ENCODE measurements around the gene SPI1. TPM values are rescaled to one million over a fixed set of nuclear protein-coding genes. Genes with fewer than 3 reads are reported as not detected.

SPI1 gene
- total RNA-seq, 1 donor from 2014 or later: not detected

DNA sequence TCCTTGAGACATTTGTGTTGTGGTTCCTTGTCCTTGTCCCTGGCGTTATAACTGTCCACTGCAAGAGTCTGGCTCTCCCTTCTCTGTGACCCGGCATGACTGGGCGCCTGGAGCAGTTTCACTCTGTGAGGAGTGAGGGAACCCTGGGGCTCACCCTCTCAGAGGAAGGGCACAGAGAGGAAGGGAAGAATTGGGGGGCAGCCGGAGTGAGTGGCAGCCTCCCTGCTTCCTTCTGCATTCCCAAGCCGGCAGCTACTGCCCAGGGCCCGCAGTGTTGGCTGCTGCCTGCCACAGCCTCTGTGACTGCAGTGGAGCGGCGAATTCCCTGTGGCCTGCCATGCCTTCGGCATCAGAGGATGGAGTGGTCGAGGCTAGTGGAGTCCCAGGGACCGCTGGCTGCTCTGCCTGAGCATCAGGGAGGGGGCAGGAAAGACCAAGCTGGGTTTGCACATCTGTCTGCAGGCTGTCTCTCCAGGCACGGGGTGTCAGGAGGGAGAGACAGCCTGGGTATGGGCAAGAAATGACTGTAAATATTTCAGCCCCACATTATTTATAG, 48.8 kb downstream of the SPI1 start:
- H3K36me3 Mint-ChIP-seq (ENCODE audit: low read depth, unreplicated experiment): peaks cover 23% of the 10 kb centered on the region
- H3K9me3 Mint-ChIP-seq (ENCODE audit: unreplicated experiment): no peaks in the 10 kb centered on the region
- TF ChIP-seq, protein P1, sequence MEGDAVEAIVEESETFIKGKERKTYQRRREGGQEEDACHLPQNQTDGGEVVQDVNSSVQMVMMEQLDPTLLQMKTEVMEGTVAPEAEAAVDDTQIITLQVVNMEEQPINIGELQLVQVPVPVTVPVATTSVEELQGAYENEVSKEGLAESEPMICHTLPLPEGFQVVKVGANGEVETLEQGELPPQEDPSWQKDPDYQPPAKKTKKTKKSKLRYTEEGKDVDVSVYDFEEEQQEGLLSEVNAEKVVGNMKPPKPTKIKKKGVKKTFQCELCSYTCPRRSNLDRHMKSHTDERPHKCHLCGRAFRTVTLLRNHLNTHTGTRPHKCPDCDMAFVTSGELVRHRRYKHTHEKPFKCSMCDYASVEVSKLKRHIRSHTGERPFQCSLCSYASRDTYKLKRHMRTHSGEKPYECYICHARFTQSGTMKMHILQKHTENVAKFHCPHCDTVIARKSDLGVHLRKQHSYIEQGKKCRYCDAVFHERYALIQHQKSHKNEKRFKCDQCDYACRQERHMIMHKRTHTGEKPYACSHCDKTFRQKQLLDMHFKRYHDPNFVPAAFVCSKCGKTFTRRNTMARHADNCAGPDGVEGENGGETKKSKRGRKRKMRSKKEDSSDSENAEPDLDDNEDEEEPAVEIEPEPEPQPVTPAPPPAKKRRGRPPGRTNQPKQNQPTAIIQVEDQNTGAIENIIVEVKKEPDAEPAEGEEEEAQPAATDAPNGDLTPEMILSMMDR (IDR thresholded peaks at IDR 0.05; ENCODE audit: insufficient read depth, low read depth, low read length): no peak
- no peak for TF ChIP-seq EZH2 (IDR thresholded peaks at IDR 0.05; ENCODE audit: insufficient read depth, low read length)
- H3K36me3 ChIP-seq (ENCODE audit: insufficient read depth, low read length): no peaks in the 10 kb centered on the region
- no peaks in the 10 kb centered on the region for H3K27me3 Mint-ChIP-seq (ENCODE audit: low read depth, unreplicated experiment)
- no peaks in the 10 kb centered on the region for H3K4me1 Mint-ChIP-seq (ENCODE audit: low read depth, unreplicated experiment)
- no peak overlapping the region for H3K9ac ChIP-seq (ENCODE audit: low read length)
- no peak for FAIRE-seq
- no peaks in the 10 kb centered on the region for H4K20me1 ChIP-seq (ENCODE audit: insufficient read depth, low read length)
- no peaks in the 10 kb centered on the region for H3K4me1 ChIP-seq (ENCODE audit: insufficient read depth, low read length)
- no peak overlapping the region for H3K4me2 ChIP-seq (ENCODE audit: low read length)
- H3K79me2 ChIP-seq (ENCODE audit: insufficient read depth, low read length): no peaks in the 10 kb centered on the region
- no peak overlapping the region for H2AFZ ChIP-seq (ENCODE audit: low read depth, low read length)
- H3K4me3 Mint-ChIP-seq (ENCODE audit: unreplicated experiment): no peak overlapping the region
- no peak overlapping the region for H3K27ac ChIP-seq (ENCODE audit: low read depth, low read length)
- H3K4me3 ChIP-seq (ENCODE audit: insufficient read depth, low read depth, low read length): no peak overlapping the region
- H3K27ac Mint-ChIP-seq (ENCODE audit: unreplicated experiment): no peak overlapping the region
- no peaks in the 10 kb centered on the region for H3K9me3 ChIP-seq (ENCODE audit: insufficient read depth, low read depth, low read length)
- no peak for DNase-seq (ENCODE audit: low read depth)
- H3K27me3 ChIP-seq (ENCODE audit: insufficient read depth, low read length): no peaks in the 10 kb centered on the region

DNA sequence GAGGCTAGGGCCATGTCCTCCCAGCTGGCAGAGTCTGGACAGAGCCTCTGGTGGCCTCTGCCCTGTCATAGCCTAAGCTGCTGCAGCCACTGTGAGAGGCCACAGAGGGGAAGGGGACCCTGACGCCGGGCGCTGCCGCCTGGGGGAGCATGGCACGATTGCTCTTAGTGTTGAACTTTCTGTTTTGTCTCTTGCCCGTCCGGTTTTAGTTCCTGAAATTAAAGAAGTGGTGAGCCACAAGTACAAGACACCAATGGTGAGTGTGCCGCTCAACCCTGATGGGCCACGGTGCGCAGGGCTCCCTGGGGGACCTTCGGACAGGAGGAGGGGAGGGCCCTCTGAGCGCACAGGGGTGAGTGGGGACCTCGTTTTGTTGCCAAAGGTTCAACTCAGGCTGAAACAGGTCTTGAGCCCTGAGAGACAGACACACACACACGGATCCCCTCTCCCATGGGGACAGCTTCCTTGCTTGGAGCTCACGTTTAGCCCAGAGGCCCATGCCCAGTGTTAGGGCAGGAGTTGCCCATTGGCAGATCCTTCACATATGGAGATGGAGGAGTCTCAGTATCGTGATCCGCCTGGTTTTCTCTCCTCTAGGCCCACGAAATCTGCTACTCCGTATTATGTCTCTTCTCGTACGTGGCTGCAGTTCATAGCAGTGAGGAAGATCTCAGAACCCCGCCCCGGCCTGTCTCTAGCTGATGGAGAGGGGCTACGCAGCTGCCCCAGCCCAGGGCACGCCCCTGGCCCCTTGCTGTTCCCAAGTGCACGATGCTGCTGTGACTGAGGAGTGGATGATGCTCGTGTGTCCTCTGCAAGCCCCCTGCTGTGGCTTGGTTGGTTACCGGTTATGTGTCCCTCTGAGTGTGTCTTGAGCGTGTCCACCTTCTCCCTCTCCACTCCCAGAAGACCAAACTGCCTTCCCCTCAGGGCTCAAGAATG, 49.6 kb downstream of the SPI1 start:
- no peaks in the 10 kb centered on the region for H3K79me2 ChIP-seq (ENCODE audit: insufficient read depth, low read length)
- H4K20me1 ChIP-seq (ENCODE audit: insufficient read depth, low read length): no peaks in the 10 kb centered on the region
- FAIRE-seq: no peak
- no peaks in the 10 kb centered on the region for H3K9me3 ChIP-seq (ENCODE audit: insufficient read depth, low read depth, low read length)
- H3K4me1 ChIP-seq (ENCODE audit: insufficient read depth, low read length): no peaks in the 10 kb centered on the region
- H3K4me3 ChIP-seq (ENCODE audit: insufficient read depth, low read depth, low read length): no peak overlapping the region
- no peaks in the 10 kb centered on the region for H3K9me3 Mint-ChIP-seq (ENCODE audit: unreplicated experiment)
- no peak overlapping the region for H3K27ac Mint-ChIP-seq (ENCODE audit: unreplicated experiment)
- no peaks in the 10 kb centered on the region for H3K27me3 ChIP-seq (ENCODE audit: insufficient read depth, low read length)
- no peaks in the 10 kb centered on the region for H3K4me1 Mint-ChIP-seq (ENCODE audit: low read depth, unreplicated experiment)
- H3K36me3 ChIP-seq (ENCODE audit: insufficient read depth, low read length): no peaks in the 10 kb centered on the region
- no peak overlapping the region for H3K27ac ChIP-seq (ENCODE audit: low read depth, low read length)
- DNase-seq (ENCODE audit: low read depth): no peak
- peaks cover 23% of the 10 kb centered on the region for H3K36me3 Mint-ChIP-seq (ENCODE audit: low read depth, unreplicated experiment)
- H3K4me2 ChIP-seq (ENCODE audit: low read length): no peak overlapping the region
- no peak overlapping the region for H3K9ac ChIP-seq (ENCODE audit: low read length)
- no peak overlapping the region for H2AFZ ChIP-seq (ENCODE audit: low read depth, low read length)
- H3K27me3 Mint-ChIP-seq (ENCODE audit: low read depth, unreplicated experiment): no peaks in the 10 kb centered on the region
- no peak for TF ChIP-seq EZH2 (IDR thresholded peaks at IDR 0.05; ENCODE audit: insufficient read depth, low read length)
- TF ChIP-seq, protein P1 (IDR thresholded peaks at IDR 0.05; ENCODE audit: insufficient read depth, low read depth, low read length): no peak
- H3K4me3 Mint-ChIP-seq (ENCODE audit: unreplicated experiment): no peak overlapping the region

All from astrocyte (in vitro differentiated cells and primary cell).